PC-9 (cell line): Measurements from ENCODE around the gene SPINT2.

Experiments used
- EZH2 ChIP-seq: fragments of 200-600 bp; sonication (generic); IDR thresholded peaks from 2 replicates; pipeline ENCODE4 v1.8.0; 2017; ENCODE audit warnings: antibody characterized with exemption, low read depth
- TF ChIP-seq, protein P1 (sequence below): fragments of 200-600 bp; sonication (generic); conservative IDR thresholded peaks from 2 replicates; pipeline ENCODE4 v1.6.1; 2017; ENCODE audit warnings: mixed run types, antibody characterized with exemption, mild to moderate bottlenecking, moderate library complexity

DNA sequence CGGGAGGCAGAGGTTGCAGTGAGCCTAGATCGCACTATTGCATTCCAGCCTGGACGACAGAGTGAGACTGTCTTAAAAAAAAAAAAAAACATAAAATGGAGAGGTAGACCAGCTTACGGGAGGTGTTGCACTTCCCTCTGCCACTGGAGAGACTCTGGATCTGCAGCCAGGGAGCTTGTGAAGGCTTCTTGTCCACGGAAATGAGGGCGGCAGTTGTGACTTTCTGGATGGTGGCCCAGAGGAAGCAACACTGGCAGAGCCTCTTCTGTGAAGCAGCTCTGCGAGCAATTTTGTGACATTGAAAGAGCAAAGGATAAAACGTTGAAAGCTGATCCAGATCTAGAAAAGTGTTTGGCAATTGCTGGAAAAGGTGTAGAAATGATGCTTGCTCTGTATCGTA lies 10.4 kb downstream of the SPINT2 start:
- TF ChIP-seq, protein P1, sequence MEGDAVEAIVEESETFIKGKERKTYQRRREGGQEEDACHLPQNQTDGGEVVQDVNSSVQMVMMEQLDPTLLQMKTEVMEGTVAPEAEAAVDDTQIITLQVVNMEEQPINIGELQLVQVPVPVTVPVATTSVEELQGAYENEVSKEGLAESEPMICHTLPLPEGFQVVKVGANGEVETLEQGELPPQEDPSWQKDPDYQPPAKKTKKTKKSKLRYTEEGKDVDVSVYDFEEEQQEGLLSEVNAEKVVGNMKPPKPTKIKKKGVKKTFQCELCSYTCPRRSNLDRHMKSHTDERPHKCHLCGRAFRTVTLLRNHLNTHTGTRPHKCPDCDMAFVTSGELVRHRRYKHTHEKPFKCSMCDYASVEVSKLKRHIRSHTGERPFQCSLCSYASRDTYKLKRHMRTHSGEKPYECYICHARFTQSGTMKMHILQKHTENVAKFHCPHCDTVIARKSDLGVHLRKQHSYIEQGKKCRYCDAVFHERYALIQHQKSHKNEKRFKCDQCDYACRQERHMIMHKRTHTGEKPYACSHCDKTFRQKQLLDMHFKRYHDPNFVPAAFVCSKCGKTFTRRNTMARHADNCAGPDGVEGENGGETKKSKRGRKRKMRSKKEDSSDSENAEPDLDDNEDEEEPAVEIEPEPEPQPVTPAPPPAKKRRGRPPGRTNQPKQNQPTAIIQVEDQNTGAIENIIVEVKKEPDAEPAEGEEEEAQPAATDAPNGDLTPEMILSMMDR = no peak
- no peak for TF ChIP-seq EZH2
